NT2/D1 (cell line): Measurements from ENCODE around the gene DUS1L.

Experiments
- SUZ12 ChIP-seq: IDR thresholded peaks from 2 replicates; pipeline ENCODE4 v1.6.1; 2011; ENCODE audit not compliant: insufficient read length, insufficient read depth; ENCODE audit errors: extremely low read depth
- YY1 ChIP-seq: IDR thresholded peaks from 2 replicates; pipeline ENCODE4 v1.6.1; 2011; ENCODE audit not compliant: insufficient read length, insufficient read depth
- ZNF274 ChIP-seq: IDR thresholded peaks from 2 replicates; pipeline ENCODE4 v1.6.1; 2011; ENCODE audit warnings: mild to moderate bottlenecking, low read depth, low read length

DNA sequence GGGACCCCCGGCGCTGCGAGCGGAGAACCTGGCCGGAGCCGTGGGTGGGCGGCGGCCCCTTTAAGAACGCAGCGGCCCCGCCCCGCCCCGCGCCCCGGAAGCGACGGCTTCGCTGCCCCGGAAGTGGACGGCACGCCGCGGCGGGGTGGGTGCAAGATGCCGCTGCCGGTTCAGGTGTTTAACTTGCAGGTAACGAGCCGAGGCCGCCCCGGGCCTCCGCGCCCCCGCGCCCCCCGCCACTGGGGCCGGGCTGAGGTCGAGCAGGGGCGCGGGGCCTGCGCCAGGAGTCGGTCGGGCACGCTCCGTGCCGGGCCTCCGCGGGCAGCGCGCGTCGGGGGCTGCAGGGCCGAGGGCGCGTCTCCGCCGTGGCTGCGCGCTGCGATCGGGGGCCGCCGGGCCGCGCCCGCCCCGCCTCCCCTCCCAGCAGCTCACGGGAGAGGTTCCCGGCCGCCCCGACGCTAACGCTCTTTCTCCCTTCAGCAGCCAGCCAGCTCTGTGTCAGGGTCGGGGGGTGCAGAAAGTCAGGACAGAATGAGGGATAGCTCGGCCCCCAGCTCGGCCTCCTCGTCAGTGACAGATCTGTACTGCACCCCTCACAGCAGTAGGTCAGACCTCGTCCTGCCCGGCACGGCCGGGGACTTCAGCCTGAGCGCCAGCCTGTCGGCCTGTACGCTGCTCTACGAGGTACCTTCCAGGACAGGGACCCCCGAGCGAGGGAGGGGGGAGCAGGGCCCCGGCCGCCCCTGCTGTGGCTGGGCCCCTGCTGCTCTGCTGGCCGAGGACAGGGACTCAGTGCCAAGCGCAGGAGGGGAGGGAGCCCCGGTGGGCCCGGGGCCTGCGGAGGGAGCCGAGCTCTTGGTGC lies 13.6 kb downstream of the DUS1L start, which contains the start of the genes GPS1 and RFNG:
- TF ChIP-seq YY1 (no peak), SUZ12 (no peak), ZNF274 (no peak)
